IPS-NIHi7 (cell line): ENCODE results near the gene ARMC6.

Experiments
- DNase-seq: peaks from one replicate; pipeline ENCODE4 v3.0.0; 2012; ENCODE audit warnings: mixed read lengths; ENCODE audit errors: extremely low spot score

The ARMC6 gene

GRCh38 chr19:19054315-19054938, 21.0 kb downstream of the ARMC6 start:
- DNase-seq: no peak

DNA sequence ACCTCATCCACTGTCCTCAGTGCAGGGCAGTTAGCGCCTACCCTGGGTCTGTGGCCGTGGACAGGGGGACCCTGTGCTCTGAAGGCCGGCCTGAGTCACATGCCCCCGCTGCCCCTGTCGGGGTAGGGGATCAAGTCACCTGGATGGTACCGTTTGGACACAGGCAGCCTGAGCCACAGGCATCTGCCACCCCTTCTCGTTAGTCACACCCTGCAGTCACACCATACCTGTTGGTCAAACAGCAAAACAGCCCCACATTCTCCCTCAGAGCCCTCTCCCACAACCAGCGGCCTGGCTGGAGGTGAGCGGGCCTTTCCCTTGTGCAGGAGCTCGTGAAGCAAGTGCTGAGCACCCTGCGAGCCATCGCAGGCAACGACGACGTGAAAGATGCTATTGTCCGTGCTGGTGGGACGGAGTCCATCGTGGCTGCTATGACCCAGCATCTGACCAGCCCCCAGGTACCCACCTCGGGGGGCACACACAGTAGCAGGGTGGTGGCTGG, 21.6 kb downstream of the ARMC6 start:
- no peak for DNase-seq

GRCh38 chr19:19055701-19056100, 22.3 kb downstream of the ARMC6 start:
- DNase-seq: no peak

GRCh38 chr19:19056636-19057275, 23.4 kb downstream of the ARMC6 start:
- no peak for DNase-seq

- no peak for DNase-seq
Observed at GRCh38 chr19:19057317-19057716, 23.9 kb downstream of the ARMC6 start.

DNA sequence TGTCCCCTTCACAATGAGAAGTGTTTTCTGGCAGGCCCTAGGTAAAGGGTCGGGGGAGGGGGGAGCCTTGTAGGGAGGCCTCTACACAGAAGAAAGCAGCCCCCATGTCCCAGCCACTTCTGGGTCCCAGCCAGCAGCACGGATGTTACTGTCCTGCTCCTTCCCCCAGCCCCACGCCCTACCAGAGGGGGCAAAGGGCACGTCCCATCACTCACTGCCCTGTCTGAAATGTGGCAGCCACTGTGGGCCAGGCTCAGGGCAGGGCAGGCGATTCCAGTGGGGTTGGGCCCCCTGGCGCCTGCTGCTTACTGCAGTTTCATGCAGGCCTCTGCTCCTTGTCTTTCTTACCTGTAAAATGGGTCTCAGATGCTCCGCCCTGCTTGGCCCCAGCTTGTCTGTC, 24.3 kb downstream of the ARMC6 start:
- no peak for DNase-seq

- DNase-seq: no peak
Observed at GRCh38 chr19:19059018-19059836, 25.8 kb downstream of the ARMC6 start.

DNA sequence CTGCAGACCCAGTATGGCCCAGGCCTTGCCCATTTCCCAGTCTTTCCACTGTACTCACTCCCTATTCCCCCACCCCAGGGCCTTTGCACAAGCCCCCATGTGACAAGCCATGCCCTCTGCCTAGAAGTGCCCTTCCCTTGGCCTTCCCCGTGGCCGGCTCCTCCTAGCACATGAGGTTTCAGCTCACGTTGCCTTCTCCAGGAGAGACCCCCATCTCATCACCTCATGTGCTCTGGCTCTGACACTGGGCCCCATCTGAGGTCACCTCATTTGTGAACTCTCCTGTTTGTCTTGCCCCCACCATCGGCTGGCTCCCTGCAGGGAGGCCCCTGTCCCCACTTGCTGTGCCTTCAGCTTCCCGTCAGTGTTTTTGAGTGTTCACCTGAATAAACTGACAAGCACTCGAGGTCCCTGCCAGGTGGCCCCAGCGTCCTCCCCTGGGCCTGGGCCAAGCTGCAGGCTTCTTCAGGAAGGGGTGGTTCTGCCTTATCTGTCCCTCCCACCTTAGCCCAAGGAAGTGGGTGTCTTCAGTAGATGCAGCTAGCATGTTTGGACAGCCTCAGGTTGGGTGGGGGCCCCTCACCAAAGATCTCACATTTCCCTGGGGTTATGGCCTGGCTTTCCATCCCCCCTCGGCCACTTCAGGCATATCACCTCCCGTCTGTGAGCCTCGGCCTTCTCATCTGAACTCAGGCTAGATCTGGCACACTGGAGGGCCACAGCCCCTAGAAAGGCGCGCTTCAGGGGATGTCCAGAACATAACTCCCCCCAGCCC, 26.6 kb downstream of the ARMC6 start:
- no peak for DNase-seq

DNA sequence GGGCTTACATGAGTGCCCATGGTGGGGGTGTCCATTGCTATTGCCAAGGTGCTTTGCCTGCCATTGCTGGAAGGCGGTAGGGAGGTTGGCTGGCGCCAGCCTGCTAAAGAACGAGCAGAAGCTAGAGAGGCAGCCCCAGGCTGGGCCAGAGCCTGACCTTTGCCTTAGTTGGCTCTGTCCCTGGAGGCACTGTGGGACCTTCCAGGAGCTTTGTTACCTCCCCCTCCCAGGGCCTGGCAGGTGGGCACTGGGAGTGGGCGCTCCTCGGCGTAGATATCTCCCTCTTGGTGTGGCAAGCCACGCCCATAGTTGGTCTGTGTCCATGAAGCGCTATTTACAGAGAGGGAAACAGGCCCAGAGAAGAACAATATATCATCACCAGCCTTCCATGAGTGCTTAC, 28.1 kb downstream of the ARMC6 start:
- DNase-seq: no peak

DNA sequence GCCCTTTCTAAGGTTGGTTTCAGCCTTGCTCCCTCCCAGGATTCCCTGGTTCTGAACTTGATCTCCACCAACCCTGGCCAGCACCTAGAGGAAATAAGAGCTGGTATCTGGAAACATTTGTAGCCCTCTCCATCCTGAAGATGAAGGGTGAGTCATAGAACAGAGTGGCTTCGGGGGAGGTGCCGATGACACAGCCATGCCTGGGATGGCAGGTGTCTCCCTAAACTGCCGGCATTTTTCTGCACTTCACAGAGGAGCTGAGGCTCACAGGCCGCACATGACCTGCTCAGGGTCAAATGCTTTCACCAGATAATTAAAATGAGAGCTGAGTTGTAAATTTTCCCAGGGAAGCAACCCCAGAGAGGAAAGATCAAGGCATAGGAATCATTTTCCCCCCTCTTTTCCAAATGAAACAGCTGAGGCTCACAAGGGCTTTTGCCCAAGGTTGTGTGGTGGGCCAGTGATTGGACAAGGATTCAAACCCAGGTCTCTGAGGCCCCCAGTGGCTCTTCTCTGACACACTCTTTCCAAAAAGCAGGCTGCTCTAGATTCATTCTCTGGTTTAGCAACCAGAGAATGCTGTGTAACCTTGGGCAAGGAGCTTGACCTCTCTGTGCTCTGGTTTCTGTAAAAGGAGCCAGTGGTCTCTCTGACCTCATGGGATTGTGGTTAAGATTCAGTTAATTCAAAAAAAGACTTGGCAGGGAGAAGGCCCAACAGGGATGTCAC, 29.2 kb downstream of the ARMC6 start:
- DNase-seq: no peak

DNA sequence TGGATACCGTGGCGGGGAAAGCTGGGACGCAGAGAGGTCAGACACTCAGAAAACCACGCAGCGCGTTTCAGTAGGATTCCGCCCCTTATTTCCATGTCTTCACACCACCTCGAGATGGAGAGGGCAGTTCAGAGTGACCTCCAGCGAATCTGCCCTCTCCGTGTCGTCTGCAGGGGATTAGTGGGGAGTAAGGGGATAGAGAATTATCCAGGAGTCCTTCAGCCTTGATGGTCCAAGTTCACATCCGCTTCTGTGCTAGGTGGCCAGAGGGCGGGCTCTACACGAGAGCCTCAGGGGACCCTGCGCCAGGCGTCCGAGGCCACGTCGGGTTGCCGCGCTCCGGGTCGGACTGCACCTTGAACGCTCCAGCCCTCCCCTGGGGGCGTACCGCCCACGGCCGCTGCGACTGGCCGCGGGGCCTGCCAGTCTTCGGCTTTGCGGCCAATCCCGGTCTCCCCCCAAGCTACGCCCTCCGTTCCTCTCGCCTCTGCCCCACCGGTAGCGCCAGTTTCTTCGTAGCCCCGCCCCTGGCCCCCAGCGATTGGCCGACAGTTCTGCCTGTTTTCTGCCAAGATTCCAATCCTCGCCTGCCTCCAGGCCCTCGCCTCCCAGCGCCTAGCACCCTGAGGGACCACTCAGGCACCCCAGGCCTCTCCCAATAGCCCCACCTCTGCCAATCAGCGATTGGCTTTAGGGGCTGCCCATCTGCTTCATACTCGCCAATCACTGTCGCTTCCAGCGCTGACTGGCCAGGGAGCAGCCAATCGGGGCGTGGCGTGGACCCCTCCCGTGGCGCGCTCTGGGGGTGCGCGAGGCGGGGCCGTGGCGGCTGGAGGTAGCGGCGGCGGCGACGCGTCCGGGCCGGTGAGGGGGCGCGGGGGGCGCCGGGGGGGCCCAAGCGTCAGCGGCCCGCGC, 30.0 kb downstream of the ARMC6 start, which contains the start of gene SLC25A42:
TSS of gene SLC25A42 (plus strand) at position 812 of the 915 bp plus-strand sequence. CDS start 32,131 bp downstream, outside the sequence.
- DNase-seq: peak; percentile 100

GRCh38 chr19:19064098-19064722, 30.8 kb downstream of the ARMC6 start:
- DNase-seq: no peak

- no peak for DNase-seq
Observed at GRCh38 chr19:19064811-19065745, 31.7 kb downstream of the ARMC6 start.

DNA sequence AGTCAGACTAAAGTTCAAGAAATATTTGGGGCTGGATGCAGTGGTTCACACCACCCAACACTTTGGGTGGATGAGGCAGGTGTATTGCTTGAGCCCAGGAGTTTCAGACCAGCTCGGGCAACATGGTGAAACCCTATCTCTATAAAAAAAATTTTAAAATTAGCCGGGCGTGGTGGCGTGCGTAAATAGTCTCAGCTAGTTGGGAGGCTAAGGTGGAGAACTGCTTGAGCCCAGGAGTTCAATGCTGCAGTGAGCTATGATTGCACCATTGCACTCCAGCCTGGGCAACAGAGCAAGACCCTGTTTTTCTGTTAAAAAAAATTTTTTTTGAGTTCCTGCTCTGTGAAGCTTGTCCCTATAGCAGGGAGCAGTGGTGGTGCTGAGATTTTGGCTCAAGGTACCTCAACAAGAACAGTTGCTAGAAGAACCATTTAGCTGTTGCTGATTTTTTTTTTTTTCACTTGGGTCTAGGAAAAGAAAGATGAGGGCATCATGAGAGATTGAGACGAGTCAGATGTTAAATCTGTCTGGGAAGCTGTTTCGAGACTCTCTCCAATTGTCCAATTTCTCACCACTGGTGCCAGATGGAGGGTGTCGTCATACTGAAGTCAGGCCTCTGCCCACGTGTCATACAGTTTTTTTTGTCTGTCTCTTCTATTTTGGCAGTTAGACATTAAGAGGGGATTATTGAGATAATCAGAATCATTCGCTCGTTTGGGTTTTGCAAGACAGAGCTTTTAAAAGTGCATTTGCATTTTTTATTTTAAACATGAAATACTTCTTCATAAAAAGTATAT, 34.1 kb downstream of the ARMC6 start:
- DNase-seq: no peak

- DNase-seq: no peak
Observed at GRCh38 chr19:19068659-19069654, 35.6 kb downstream of the ARMC6 start.

DNA sequence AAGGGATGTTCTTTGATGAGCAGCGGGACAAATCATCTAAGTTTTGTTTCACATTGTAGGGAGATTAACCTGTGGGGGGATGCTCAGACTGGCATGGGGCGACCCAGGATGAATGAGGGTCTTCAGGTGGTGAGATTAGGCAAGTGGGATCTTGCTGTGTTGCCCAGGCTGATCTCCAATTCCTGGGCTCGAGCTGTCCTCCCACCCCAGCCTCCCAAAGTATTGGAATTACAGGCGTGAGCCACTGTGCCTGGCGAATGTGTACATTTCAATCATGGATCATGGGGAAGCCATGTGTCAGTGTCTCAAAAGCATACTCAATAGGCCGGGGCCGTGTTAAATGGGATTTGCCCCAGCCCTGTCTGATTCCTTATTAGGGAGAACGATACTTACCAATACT, 38.5 kb downstream of the ARMC6 start:
- DNase-seq: no peak
